Osteoblast (primary cell): ENCODE measurements around the gene CES4A. TPM values are rescaled to one million over a fixed set of nuclear protein-coding genes. Genes with fewer than 3 reads are reported as not detected.

Source experiments
- DNase-seq: peaks from one replicate; pipeline ENCODE4 v3.0.0; 2011; ENCODE audit warnings: low spot score, mixed read lengths; ENCODE audit not compliant: insufficient read length; ENCODE audit errors: missing footprints
- H2AFZ ChIP-seq: 2 replicates; pipeline ENCODE4 v1.6.0; 2011; ENCODE audit warnings: mild to moderate bottlenecking, low read length
- H3K27ac ChIP-seq: 2 replicates; pipeline ENCODE4 v1.5.1; 2011; ENCODE audit warnings: mild to moderate bottlenecking, low read depth, low read length, moderate library complexity
- H3K27me3 ChIP-seq: 2 replicates; pipeline ENCODE4 v1.6.0; 2012; ENCODE audit warnings: mild to moderate bottlenecking, control low read depth, inconsistent platforms, low read length, moderate library complexity; ENCODE audit not compliant: insufficient read depth
- H3K36me3 ChIP-seq: 2 replicates; pipeline ENCODE4 v1.5.1; 2011; ENCODE audit warnings: mild to moderate bottlenecking, low read length, control low read depth, moderate library complexity; ENCODE audit not compliant: insufficient read depth
- H3K4me1 ChIP-seq: 2 replicates; pipeline ENCODE4 v1.5.1; 2011; ENCODE audit warnings: mild to moderate bottlenecking, low read length, control low read depth, moderate library complexity; ENCODE audit not compliant: insufficient read depth
- H3K4me2 ChIP-seq: 2 replicates; pipeline ENCODE4 v1.6.0; 2011; ENCODE audit warnings: mild to moderate bottlenecking, low read length; ENCODE audit not compliant: insufficient read depth
- H3K4me3 ChIP-seq: fragments of 200-600 bp; sonication (generic); 3 replicates; pipeline ENCODE4 v1.5.1; 2012; ENCODE audit warnings: mild to moderate bottlenecking, low read length, inconsistent platforms; ENCODE audit not compliant: insufficient read depth
- H3K79me2 ChIP-seq: 2 replicates; pipeline ENCODE4 v1.6.0; 2012; ENCODE audit warnings: mild to moderate bottlenecking, low read length, control low read depth, inconsistent platforms; ENCODE audit not compliant: insufficient read depth
- H3K9me3 ChIP-seq: 2 replicates; pipeline ENCODE4 v1.5.1; 2011; ENCODE audit warnings: low read depth, low read length, control low read depth
- H4K20me1 ChIP-seq: 2 replicates; pipeline ENCODE4 v1.6.0; 2012; ENCODE audit warnings: mild to moderate bottlenecking, low read length, control low read depth; ENCODE audit not compliant: insufficient read depth
- CTCF ChIP-seq: IDR thresholded peaks from 2 replicates; pipeline ENCODE4 v1.5.1; 2011; ENCODE audit warnings: mild to moderate bottlenecking, low read depth, low read length, moderate library complexity; ENCODE audit errors: extremely low read depth
- small RNA-seq: library from RNA; depleted of rRNA; stranded (forward); fragments of <200 nt; gene quantifications from one replicate; pipeline ENCODE3, GENCODE V24; 2012
- total RNA-seq: library from RNA; depleted of rRNA; stranded (reverse); fragments of >200 nt; gene quantifications from 2 replicates; pipeline ENCODE4 v1.2.3, GENCODE V29; 2012

CES4A gene
- total RNA-seq, 1 donor, result 1.8 TPM

- Histone ChIP-seq H3K4me3 (no peak overlapping the region), H3K9me3 (no peaks in the 10 kb centered on the region), H3K4me1 (peaks cover 21% of the 10 kb centered on the region), H4K20me1 (peaks cover 8% of the 10 kb centered on the region), H3K79me2 (peaks cover 75% of the 10 kb centered on the region), H3K4me2 (no peak overlapping the region), H3K27me3 (no peaks in the 10 kb centered on the region), H3K27ac (no peak overlapping the region), H3K36me3 (peaks cover 13% of the 10 kb centered on the region), H2AFZ (no peak overlapping the region)
- no peak for TF ChIP-seq CTCF
- DNase-seq, result no peak
Measured at GRCh38 chr16:67052399-67052798, 64.0 kb downstream of the CES4A start.

- Histone ChIP-seq H3K27ac (peak overlapping the region; percentile 13), H3K79me2 (peaks cover 78% of the 10 kb centered on the region), H3K9me3 (no peaks in the 10 kb centered on the region), H3K4me3 (no peak overlapping the region), H3K4me2 (no peak overlapping the region), H3K4me1 (peaks cover 21% of the 10 kb centered on the region), H3K27me3 (no peaks in the 10 kb centered on the region), H3K36me3 (peaks cover 13% of the 10 kb centered on the region), H2AFZ (no peak overlapping the region), H4K20me1 (peaks cover 8% of the 10 kb centered on the region)
- no peak for TF ChIP-seq CTCF
- DNase-seq, result no peak
Measured at GRCh38 chr16:67053767-67054334, 65.5 kb downstream of the CES4A start.

DNA sequence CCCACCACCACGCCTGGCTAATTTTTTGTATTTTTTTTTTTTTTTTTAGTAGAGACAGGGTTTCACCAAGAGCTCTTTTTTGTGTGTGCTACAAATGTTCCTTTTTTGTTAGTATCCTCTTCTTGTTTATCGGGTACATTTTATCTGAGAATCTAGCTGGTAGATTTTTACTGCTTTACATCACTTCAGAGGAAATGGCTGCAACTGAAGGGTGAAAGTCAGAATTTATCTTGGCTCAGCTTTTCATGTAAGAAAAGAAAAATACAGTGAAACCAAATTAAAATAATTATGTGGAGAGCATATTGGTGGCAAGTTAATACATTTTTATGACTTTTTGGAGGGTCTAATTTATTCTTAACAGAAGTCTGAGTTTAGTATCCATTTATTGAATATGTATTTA is 66.5 kb downstream of the CES4A start:
- no peak for TF ChIP-seq CTCF
- H3K79me2 ChIP-seq, result peaks cover 78% of the 10 kb centered on the region
- peak overlapping the region; percentile 84 for H3K27ac ChIP-seq
- no peak overlapping the region for H2AFZ ChIP-seq
- H3K27me3 ChIP-seq, result no peaks in the 10 kb centered on the region
- H3K36me3 ChIP-seq, result peaks cover 13% of the 10 kb centered on the region
- peaks cover 21% of the 10 kb centered on the region for H3K4me1 ChIP-seq
- H3K4me2 ChIP-seq, result no peak overlapping the region
- H4K20me1 ChIP-seq, result peaks cover 8% of the 10 kb centered on the region
- DNase-seq, result no peak
- no peak overlapping the region for H3K4me3 ChIP-seq
- no peaks in the 10 kb centered on the region for H3K9me3 ChIP-seq

- Histone ChIP-seq H2AFZ (peak overlapping the region; percentile 7), H3K79me2 (peaks cover 81% of the 10 kb centered on the region), H4K20me1 (peaks cover 5% of the 10 kb centered on the region), H3K36me3 (peaks cover 13% of the 10 kb centered on the region), H3K27me3 (no peaks in the 10 kb centered on the region), H3K27ac (peak overlapping the region; percentile 84), H3K4me3 (peak overlapping the region; percentile 46), H3K4me2 (peak overlapping the region; percentile 84), H3K4me1 (peaks cover 14% of the 10 kb centered on the region), H3K9me3 (no peaks in the 10 kb centered on the region)
- TF ChIP-seq CTCF, result no peak
- DNase-seq, result peak; percentile 93
Measured at GRCh38 chr16:67055712-67056487, 67.5 kb downstream of the CES4A start.

Small RNAs within 50 kb of the gene (small RNA-seq; reads per million reads assigned to genes)
- gene RN7SL543P, result not detected

Other genes starting within 250 kb of the CES4A start
- gene DYNC1LI2, start 237.0 kb upstream of the CES4A start, total RNA-seq, result 157 and 183 TPM in 2 replicates
- gene TERB1, start 187.0 kb upstream of the CES4A start, total RNA-seq, result 0.29 and 0.36 TPM in 2 replicates
- gene NAE1, start 157.6 kb upstream of the CES4A start, total RNA-seq, result 73.5 and 84.6 TPM in 2 replicates
- gene CA7, start 144.2 kb upstream of the CES4A start, total RNA-seq, result not detected in 2 replicates
- gene PDP2, start 108.1 kb upstream of the CES4A start, total RNA-seq, result 11.5 and 13.8 TPM in 2 replicates
- not detected in 2 replicates for gene CDH16, start 69.7 kb upstream of the CES4A start, total RNA-seq
- 3.2 and 4.3 TPM in 2 replicates for gene RRAD, start 63.1 kb upstream of the CES4A start, total RNA-seq
- gene CIAO2B, start 54.2 kb upstream of the CES4A start, total RNA-seq, result 90.8 and 97.4 TPM in 2 replicates
- 38.6 and 42.3 TPM in 2 replicates for gene CES2, start 53.1 kb upstream of the CES4A start, total RNA-seq
- 0.29 TPM in 1 of 2 replicates, not detected in the other for gene CES3, start 27.3 kb upstream of the CES4A start, total RNA-seq
- 61.3 and 63.0 TPM in 2 replicates for gene CBFB, start 40.6 kb downstream of the CES4A start, total RNA-seq
- gene PHAF1, start 121.4 kb downstream of the CES4A start, total RNA-seq, result 13.8 and 17.1 TPM in 2 replicates
- 54.8 and 58.6 TPM in 2 replicates for gene B3GNT9, start 162.4 kb downstream of the CES4A start, total RNA-seq
- 19.2 and 19.5 TPM in 2 replicates for gene TRADD, start 171.3 kb downstream of the CES4A start, total RNA-seq
- gene FBXL8, start 171.4 kb downstream of the CES4A start, total RNA-seq, result 12.7 and 15.6 TPM in 2 replicates
- 5.8 and 8.5 TPM in 2 replicates for gene HSF4, start 176.2 kb downstream of the CES4A start, total RNA-seq
- gene NOL3, start 181.9 kb downstream of the CES4A start, total RNA-seq, result 9.1 and 10.9 TPM in 2 replicates
- gene MATCAP1, start 195.4 kb downstream of the CES4A start, total RNA-seq, result 3.6 and 4.7 TPM in 2 replicates
- not detected in 2 replicates for gene EXOC3L1, start 201.5 kb downstream of the CES4A start, total RNA-seq
- 51.9 and 56.5 TPM in 2 replicates for gene E2F4, start 203.6 kb downstream of the CES4A start, total RNA-seq
- 0.29 and 0.36 TPM in 2 replicates for gene ELMO3, start 210.5 kb downstream of the CES4A start, total RNA-seq
- 22.4 and 25.3 TPM in 2 replicates for gene TMEM208, start 238.5 kb downstream of the CES4A start, total RNA-seq